Endothelial cell (in vitro differentiated cells): ENCODE data around the gene PPIL4. TPM values are rescaled to one million over a fixed set of nuclear protein-coding genes. Genes with fewer than 3 reads are reported as not detected.

Experiments used
- DNase-seq: peaks from one replicate; pipeline ENCODE4 v3.0.0; 2021; ENCODE audit warnings: low spot score
- H3K27ac Mint-ChIP-seq: one replicate; pipeline ENCODE4 v1.8.0; 2021; ENCODE audit warnings: mixed read lengths, inconsistent platforms; ENCODE audit not compliant: unreplicated experiment
- H3K27me3 Mint-ChIP-seq: one replicate; pipeline ENCODE4 v1.8.0; 2021; ENCODE audit warnings: mild to moderate bottlenecking, moderate library complexity, mixed read lengths, inconsistent platforms; ENCODE audit not compliant: unreplicated experiment
- H3K36me3 Mint-ChIP-seq: one replicate; pipeline ENCODE4 v1.8.0; 2021; ENCODE audit warnings: mild to moderate bottlenecking, low read depth, mixed read lengths, inconsistent platforms; ENCODE audit not compliant: unreplicated experiment
- H3K4me1 Mint-ChIP-seq: one replicate; pipeline ENCODE4 v1.8.0; 2021; ENCODE audit warnings: mild to moderate bottlenecking, mixed read lengths, inconsistent platforms; ENCODE audit not compliant: unreplicated experiment
- H3K4me3 Mint-ChIP-seq: one replicate; pipeline ENCODE4 v1.8.0; 2021; ENCODE audit warnings: mild to moderate bottlenecking, mixed read lengths, inconsistent platforms; ENCODE audit not compliant: unreplicated experiment
- H3K9me3 Mint-ChIP-seq: one replicate; pipeline ENCODE4 v1.8.0; 2021; ENCODE audit warnings: mixed read lengths, inconsistent platforms; ENCODE audit not compliant: unreplicated experiment
- total RNA-seq: library from RNA; stranded (reverse); fragmentation: NEBNext Ultra II Directional; extraction: Animal tissue kit (Norgen Biotek cat#: 25700); gene quantifications from one replicate; pipeline ENCODE4 v1.2.1, GENCODE V29; 2021; ENCODE audit not compliant: unreplicated experiment
- TF ChIP-seq, protein P1 (sequence below): fragments of 200-600 bp; sonication (generic); IDR thresholded peaks from one replicate; pipeline ENCODE4 v1.5.0; 2021; ENCODE audit warnings: antibody characterized with exemption; ENCODE audit not compliant: unreplicated experiment

Gene PPIL4
- total RNA-seq, 1 donor from 2014 or later: 25.5 TPM

DNA sequence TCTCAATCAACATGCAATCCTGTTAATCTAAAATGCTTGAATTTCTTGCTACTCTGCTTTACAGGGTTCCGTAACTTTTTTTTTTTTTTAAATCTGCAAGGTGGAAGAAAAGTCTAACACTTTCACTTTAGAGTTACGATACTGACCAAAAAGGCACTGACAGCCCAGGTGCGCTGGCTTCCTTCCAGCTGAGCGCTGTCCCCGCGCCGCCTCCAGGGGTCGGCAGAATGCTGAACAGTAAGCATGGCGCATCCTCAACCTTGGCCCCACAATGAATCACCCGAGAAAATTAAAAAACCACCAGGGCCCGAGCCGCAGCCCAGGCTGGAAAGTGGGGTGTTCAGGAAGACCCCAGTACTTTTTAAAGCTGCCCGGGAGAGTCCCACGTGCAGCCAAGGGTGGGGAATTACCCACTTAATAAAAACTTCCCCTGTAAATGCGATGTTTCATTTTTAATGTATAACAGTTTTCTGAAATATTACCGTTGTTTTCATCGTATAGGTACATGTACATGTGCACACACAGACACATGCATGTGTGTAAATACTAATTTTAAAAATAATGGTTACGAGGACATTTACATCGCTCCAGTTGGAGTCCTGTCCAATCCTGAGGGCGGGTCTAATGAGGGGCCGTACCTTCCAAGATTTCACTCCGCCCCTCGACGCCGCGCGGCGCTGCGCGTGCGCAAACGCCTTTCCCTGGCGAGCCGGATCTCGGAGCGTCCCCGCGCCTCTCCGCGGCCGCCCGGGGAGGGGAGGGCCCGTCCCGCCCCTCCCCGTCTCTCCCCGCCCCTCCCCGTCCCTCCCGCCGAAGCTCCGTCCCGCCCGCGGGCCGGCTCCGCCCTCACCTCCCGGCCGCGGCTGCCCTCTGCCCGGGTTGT, 19.9 kb upstream of the PPIL4 start, which contains the start of gene GINM1:
Gene GINM1, plus strand, starts transcription at position 849 of the 883 bp plus-strand sequence. CDS start 40 bp downstream, outside the sequence.
- DNase-seq: peak; percentile 95

DNA sequence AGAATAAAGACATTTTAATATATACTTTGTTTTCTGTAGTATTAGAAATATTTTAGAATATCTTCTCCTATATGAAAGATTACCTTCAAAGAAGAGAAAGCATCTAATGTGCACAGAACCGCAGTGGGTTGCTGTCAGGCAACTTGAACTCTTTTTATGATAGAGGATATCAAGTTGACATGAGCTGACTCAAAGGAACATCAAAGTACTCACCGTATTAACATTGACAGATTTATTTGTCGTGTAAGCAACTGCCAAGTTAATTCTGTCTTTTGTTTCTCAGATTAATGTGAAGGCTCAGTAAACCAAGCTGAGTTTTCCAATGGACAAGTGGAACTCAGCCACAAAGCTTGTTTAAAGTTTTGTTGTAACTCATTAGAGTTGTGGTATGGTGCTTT, 18.1 kb upstream of the PPIL4 start:
- Mint-ChIP-seq H3K27me3 (peaks cover 2% of the 10 kb centered on the region), H3K4me3 (no peak overlapping the region), H3K27ac (no peak overlapping the region), H3K4me1 (peaks cover 3% of the 10 kb centered on the region), H3K36me3 (no peaks in the 10 kb centered on the region), H3K9me3 (no peaks in the 10 kb centered on the region)
- TF ChIP-seq, protein P1, sequence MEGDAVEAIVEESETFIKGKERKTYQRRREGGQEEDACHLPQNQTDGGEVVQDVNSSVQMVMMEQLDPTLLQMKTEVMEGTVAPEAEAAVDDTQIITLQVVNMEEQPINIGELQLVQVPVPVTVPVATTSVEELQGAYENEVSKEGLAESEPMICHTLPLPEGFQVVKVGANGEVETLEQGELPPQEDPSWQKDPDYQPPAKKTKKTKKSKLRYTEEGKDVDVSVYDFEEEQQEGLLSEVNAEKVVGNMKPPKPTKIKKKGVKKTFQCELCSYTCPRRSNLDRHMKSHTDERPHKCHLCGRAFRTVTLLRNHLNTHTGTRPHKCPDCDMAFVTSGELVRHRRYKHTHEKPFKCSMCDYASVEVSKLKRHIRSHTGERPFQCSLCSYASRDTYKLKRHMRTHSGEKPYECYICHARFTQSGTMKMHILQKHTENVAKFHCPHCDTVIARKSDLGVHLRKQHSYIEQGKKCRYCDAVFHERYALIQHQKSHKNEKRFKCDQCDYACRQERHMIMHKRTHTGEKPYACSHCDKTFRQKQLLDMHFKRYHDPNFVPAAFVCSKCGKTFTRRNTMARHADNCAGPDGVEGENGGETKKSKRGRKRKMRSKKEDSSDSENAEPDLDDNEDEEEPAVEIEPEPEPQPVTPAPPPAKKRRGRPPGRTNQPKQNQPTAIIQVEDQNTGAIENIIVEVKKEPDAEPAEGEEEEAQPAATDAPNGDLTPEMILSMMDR: no peak
- DNase-seq: no peak

More for the DNA sequence above, 19.9 kb upstream of the PPIL4 start, which contains the start of gene GINM1:
- no peaks in the 10 kb centered on the region for H3K9me3 Mint-ChIP-seq
- peaks cover 3% of the 10 kb centered on the region for H3K4me1 Mint-ChIP-seq
- peak within 1 kb of the TSS; percentile 77 for H3K27ac Mint-ChIP-seq
- H3K36me3 Mint-ChIP-seq: no peaks in the 10 kb centered on the region
- peak within 1 kb of the TSS; percentile 95 for H3K4me3 Mint-ChIP-seq
- TF ChIP-seq, protein P1: peak; percentile 49
- peaks cover 2% of the 10 kb centered on the region for H3K27me3 Mint-ChIP-seq

DNA sequence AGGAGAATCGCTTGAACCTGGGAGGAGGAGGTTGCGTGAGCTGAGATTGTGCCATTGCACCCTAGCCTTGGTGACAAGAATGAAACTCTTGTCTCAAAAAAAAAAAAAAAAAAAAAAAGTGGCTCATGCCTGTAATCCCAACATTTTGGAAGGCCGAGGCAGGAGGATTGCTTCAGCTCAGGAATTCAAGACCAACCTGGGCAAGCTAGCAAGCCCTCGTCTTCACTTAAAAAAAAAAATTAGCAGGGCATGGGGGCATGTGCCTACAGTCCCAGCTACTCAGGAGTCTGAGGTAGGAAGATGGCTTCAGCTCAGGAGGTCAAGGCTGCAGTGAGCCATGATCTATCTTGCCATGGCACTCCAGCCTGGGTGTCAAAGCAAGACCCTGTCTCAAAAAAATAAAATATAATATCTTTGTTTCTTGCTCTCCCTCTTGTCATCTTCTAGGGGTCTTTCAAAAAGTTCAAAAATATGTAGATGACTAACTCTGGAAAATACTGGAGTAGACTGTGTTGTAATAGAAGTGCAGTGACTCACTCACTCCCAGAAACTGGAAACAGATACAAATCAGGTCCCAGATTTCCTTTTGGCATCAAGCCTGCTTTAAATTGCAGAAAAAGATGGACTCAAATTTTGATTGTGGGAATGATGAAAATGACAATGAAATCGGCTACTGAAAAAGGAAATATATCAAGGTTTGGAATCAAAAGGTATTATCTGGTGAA, 17.5 kb upstream of the PPIL4 start:
- no peak overlapping the region for H3K4me3 Mint-ChIP-seq
- peaks cover 2% of the 10 kb centered on the region for H3K27me3 Mint-ChIP-seq
- TF ChIP-seq, protein P1: no peak
- H3K4me1 Mint-ChIP-seq: peaks cover 3% of the 10 kb centered on the region
- no peak for DNase-seq
- no peaks in the 10 kb centered on the region for H3K36me3 Mint-ChIP-seq
- H3K9me3 Mint-ChIP-seq: no peaks in the 10 kb centered on the region
- no peak overlapping the region for H3K27ac Mint-ChIP-seq

DNA sequence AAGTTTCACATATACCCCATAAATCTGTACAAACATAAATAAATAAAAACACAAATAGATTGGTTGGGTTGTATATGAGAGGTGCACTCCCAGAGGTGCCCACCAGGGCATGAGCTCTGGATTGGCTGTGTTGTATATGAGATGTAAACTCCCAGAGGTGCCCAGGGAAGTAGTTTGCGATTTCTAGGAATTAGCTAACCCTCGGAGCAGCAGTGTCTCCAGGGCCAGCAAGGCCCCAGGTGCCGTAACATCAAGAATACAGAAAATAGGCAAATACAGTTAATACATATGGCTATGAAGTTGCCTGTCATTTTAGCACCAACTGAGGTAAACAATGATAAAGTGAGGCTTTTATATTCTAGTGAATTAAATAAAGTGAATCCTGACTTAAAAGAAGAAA, 14.9 kb upstream of the PPIL4 start:
- Mint-ChIP-seq H3K9me3 (no peaks in the 10 kb centered on the region), H3K36me3 (no peaks in the 10 kb centered on the region), H3K27me3 (peaks cover 2% of the 10 kb centered on the region), H3K4me3 (no peak overlapping the region), H3K27ac (no peak overlapping the region), H3K4me1 (peaks cover 3% of the 10 kb centered on the region)
- DNase-seq: peak; percentile 36
- TF ChIP-seq, protein P1: peak; percentile 71
